Liver (tissue), 9 donors: ENCODE measurements around the gene LRRC15. TPM values are rescaled to one million over a fixed set of nuclear protein-coding genes. Genes with fewer than 3 reads are reported as not detected.

Experiments used
- DNase-seq: peaks from one replicate; pipeline ENCODE4 v3.0.0-alpha.2; 2017; ENCODE audit warnings: low spot score
- H3K27ac ChIP-seq, 2 donors: one replicate each; pipeline ENCODE4 v1.7.0; 2013; ENCODE audit warnings: inconsistent platforms in 2 of 2, low read length in 2 of 2, control low read depth in 1 of 2, low read depth in 1 of 2, mild to moderate bottlenecking in 1 of 2
- H3K27me3 ChIP-seq, 4 donors: one replicate each; pipeline versions ENCODE4 v1.6.1 to v1.7.0; 2013; ENCODE audit warnings: low read length in 3 of 4, inconsistent platforms in 1 of 4, mild to moderate bottlenecking in 1 of 4, moderate library complexity in 1 of 4; ENCODE audit not compliant: control insufficient read depth in 4 of 4, insufficient read depth in 4 of 4
- H3K36me3 ChIP-seq, 4 donors: one replicate each; pipeline versions ENCODE4 v1.6.1 to v1.7.0; 2013; ENCODE audit warnings: low read length in 3 of 4, mild to moderate bottlenecking in 3 of 4, low read depth in 1 of 4, moderate library complexity in 1 of 4; ENCODE audit not compliant: control insufficient read depth in 4 of 4, insufficient read depth in 3 of 4
- H3K4me1 ChIP-seq, 4 donors: one replicate each; pipeline versions ENCODE4 v1.6.1 to v1.7.0; 2013; ENCODE audit warnings: low read length in 3 of 4, mild to moderate bottlenecking in 3 of 4, moderate library complexity in 1 of 4; ENCODE audit not compliant: control insufficient read depth in 4 of 4, insufficient read depth in 4 of 4
- H3K4me3 ChIP-seq, 3 donors: one replicate each; pipeline versions ENCODE4 v1.6.1 to v1.7.0; 2013; ENCODE audit warnings: low read length in 3 of 3, control low read depth in 1 of 3, low read depth in 1 of 3, mild to moderate bottlenecking in 1 of 3
- H3K9ac ChIP-seq, 2 donors: one replicate each; pipeline ENCODE4 v1.7.0; 2013; ENCODE audit warnings: low read length in 2 of 2, mild to moderate bottlenecking in 2 of 2, moderate library complexity in 2 of 2, control low read depth in 1 of 2, low read depth in 1 of 2
- H3K9me3 ChIP-seq, 4 donors: one replicate each; pipeline versions ENCODE4 v1.6.1 to v1.7.0; 2013; ENCODE audit warnings: low read length in 3 of 4; ENCODE audit not compliant: control insufficient read depth in 4 of 4
- ATF3 ChIP-seq: IDR thresholded peaks from 2 replicates; pipeline ENCODE4 v1.6.1; 2016; ENCODE audit warnings: antibody characterized with exemption
- CTCF ChIP-seq: fragments of 150-350 bp; IDR thresholded peaks from 2 replicates; pipeline ENCODE4 v1.5.1; 2017; ENCODE audit warnings: improper control_type of control experiment, low read depth, low read length; ENCODE audit not compliant: missing input control
- EGR1 ChIP-seq, 2 donors: IDR thresholded peaks; 2 replicates each; pipeline ENCODE4 v1.6.1; 2016 to 2018; ENCODE audit warnings: antibody characterized with exemption in 2 of 2, low read depth in 2 of 2
- FOXA1 ChIP-seq: IDR thresholded peaks from 2 replicates; pipeline ENCODE4 v1.6.1; 2016; ENCODE audit warnings: antibody characterized with exemption
- FOXA2 ChIP-seq: IDR thresholded peaks from 2 replicates; pipeline ENCODE4 v1.6.1; 2016; ENCODE audit warnings: antibody characterized with exemption
- GABPA ChIP-seq, 2 donors: IDR thresholded peaks in 1 of 2; conservative IDR thresholded peaks in 1 of 2; 2 replicates each; pipeline ENCODE4 v1.6.1; 2016; ENCODE audit warnings: antibody characterized with exemption in 2 of 2, mild to moderate bottlenecking in 1 of 2, moderate library complexity in 1 of 2
- HNF4A ChIP-seq, 2 donors: conservative IDR thresholded peaks; 2 replicates each; pipeline ENCODE4 v1.6.1; 2016; ENCODE audit warnings: antibody characterized with exemption in 2 of 2, mild to moderate bottlenecking in 2 of 2
- HNF4G ChIP-seq: IDR thresholded peaks from 2 replicates; pipeline ENCODE4 v1.6.1; 2016; ENCODE audit warnings: antibody characterized with exemption
- JUND ChIP-seq, 2 donors: IDR thresholded peaks; 2 replicates each; pipeline ENCODE4 v1.6.1; 2016; ENCODE audit warnings: antibody characterized with exemption in 2 of 2
- RAD21 ChIP-seq, 2 donors: IDR thresholded peaks; 2 replicates each; pipeline ENCODE4 v1.6.1; 2016; ENCODE audit warnings: antibody characterized with exemption in 2 of 2, mild to moderate bottlenecking in 2 of 2
- REST ChIP-seq: IDR thresholded peaks from 2 replicates; pipeline ENCODE4 v1.6.1; 2016; ENCODE audit warnings: antibody characterized with exemption, mild to moderate bottlenecking
- RXRA ChIP-seq, 2 donors: IDR thresholded peaks; 2 replicates each; pipeline ENCODE4 v1.6.1; 2017 to 2018; ENCODE audit warnings: antibody characterized with exemption in 2 of 2, mild to moderate bottlenecking in 1 of 2
- SP1 ChIP-seq: IDR thresholded peaks from 2 replicates; pipeline ENCODE4 v1.6.1; 2018; ENCODE audit warnings: antibody characterized with exemption, mild to moderate bottlenecking
- TAF1 ChIP-seq: conservative IDR thresholded peaks from 2 replicates; pipeline ENCODE4 v1.6.1; 2016; ENCODE audit warnings: antibody characterized with exemption, mild to moderate bottlenecking
- YY1 ChIP-seq: IDR thresholded peaks from 2 replicates; pipeline ENCODE4 v1.6.1; 2016; ENCODE audit warnings: antibody characterized with exemption, mild to moderate bottlenecking
- ZBTB33 ChIP-seq: IDR thresholded peaks from 2 replicates; pipeline ENCODE4 v1.6.1; 2016; ENCODE audit warnings: antibody characterized with exemption
- WGBS: extraction: QIAGEN DNeasy Blood & Tissue Kit; methylation state at CpG from one replicate; pipeline ENCODE4 v1.1.7; 2013; 5-methylcytosine and 5-hydroxymethylcytosine counted together
- polyA plus RNA-seq, 2 donors: library from polyadenylated mRNA; stranded (reverse) in 1 of 2; unstranded in 1 of 2; fragments of 200-250 nt in 1 of 2; fragments of >200 nt in 1 of 2; fragmentation: Nextera tagmentation in 1 of 2; extraction: Ambion mirVana in 1 of 2; gene quantifications; one replicate each; pipeline versions ENCODE4 v1.2.1 to v1.2.3, GENCODE V29; 2013 to 2015
- total RNA-seq, 2 donors: library from RNA; depleted of rRNA; stranded (reverse); fragments of >200 nt; gene quantifications; one replicate each; pipeline ENCODE4 v1.2.3, GENCODE V29; 2014
- donor health status: healthy.
- donor health status: healthy.
- donor health status: healthy.
- donor health status: healthy.
- donor health status: healthy.

Gene LRRC15
- total and polyA plus RNA-seq, 4 donors, result 0.03 to 0.08 (median 0.05) TPM; not detected in 1

- Histone ChIP-seq H3K9ac (no peak overlapping the region), H3K36me3 (no peaks in the 10 kb centered on the region), H3K4me1 (peaks cover 0 to 23% (median 11%) of the 10 kb centered on the region in 4 donors), H3K27me3 (no peaks in the 10 kb centered on the region), H3K9me3 (no peaks in the 10 kb centered on the region), H3K4me3 (no peak overlapping the region), H3K27ac (no peak overlapping the region)
- no peak for DNase-seq
- TF ChIP-seq FOXA1 (no peak), ZBTB33 (no peak), CTCF (no peak), RXRA (IDR thresholded peaks at IDR 0.05) (no peak), FOXA2 (no peak), JUND (IDR thresholded peaks at IDR 0.05) (no peak), SP1 (no peak), TAF1 (no peak), GABPA (IDR thresholded peaks at IDR 0.05 in 1 of 2, conservative IDR thresholded peaks at IDR 0.05 in 1 of 2) (no peak), REST (no peak), ATF3 (no peak), EGR1 (IDR thresholded peaks at IDR 0.05; ENCODE audit: low read depth in 2 of 2) (no peak), HNF4G (no peak), HNF4A (conservative IDR thresholded peaks at IDR 0.05) (no peak), YY1 (no peak)
- 96% methylated on average over 7 of the region's 7 CpGs for WGBS
These were observed 23.0 kb upstream of the LRRC15 start for GRCh38 chr3:194392576-194392975.

GRCh38 chr3:194390835-194391234, 21.3 kb upstream of the LRRC15 start:
- Histone ChIP-seq H3K4me3 (no peak overlapping the region), H3K4me1 (peaks cover 0 to 11% (median 4%) of the 10 kb centered on the region in 4 donors), H3K9me3 (no peaks in the 10 kb centered on the region), H3K27ac (no peak overlapping the region), H3K9ac (no peak overlapping the region), H3K27me3 (no peaks in the 10 kb centered on the region), H3K36me3 (no peaks in the 10 kb centered on the region)
- DNase-seq, result no peak
- TF ChIP-seq FOXA2, result no peak
- TF ChIP-seq YY1, result no peak
- no peak for TF ChIP-seq EGR1 (IDR thresholded peaks at IDR 0.05; ENCODE audit: low read depth in 2 of 2)
- no peak for TF ChIP-seq RAD21 (IDR thresholded peaks at IDR 0.05)
- no peak for TF ChIP-seq CTCF
- no peak for TF ChIP-seq ATF3
